Superior temporal gyrus (tissue), 1 donor: ENCODE data around the gene ARMC12.

Source experiments
- DNase-seq: peaks from one replicate; pipeline ENCODE4 v3.0.0-alpha.2; 2016; ENCODE audit errors: extremely low spot score

Gene ARMC12

GRCh38 chr6:35718375-35718736 is 18.5 kb upstream of the ARMC12 start:
- DNase-seq = no peak

GRCh38 chr6:35718911-35719381 is 17.9 kb upstream of the ARMC12 start:
- DNase-seq = no peak

DNA sequence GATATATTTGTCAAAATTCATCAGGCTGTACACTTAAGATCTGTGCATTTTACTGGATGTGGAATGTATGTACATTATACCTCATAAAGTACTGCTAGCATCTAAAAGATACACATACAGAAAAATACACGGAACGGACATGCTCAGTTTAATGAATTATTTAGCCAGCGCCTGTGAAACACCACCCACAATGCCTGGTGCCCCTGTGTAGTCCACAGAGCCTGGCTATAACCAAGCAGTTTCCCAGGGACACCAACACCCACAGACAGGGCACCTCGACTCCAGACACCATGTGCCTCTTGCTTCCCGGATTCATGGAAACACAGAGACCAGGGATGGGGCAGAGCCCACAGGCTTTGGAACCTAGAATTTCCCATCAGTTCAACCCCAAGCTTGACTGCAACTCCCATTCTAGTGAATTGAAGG is 17.4 kb upstream of the ARMC12 start:
- DNase-seq = no peak

DNA sequence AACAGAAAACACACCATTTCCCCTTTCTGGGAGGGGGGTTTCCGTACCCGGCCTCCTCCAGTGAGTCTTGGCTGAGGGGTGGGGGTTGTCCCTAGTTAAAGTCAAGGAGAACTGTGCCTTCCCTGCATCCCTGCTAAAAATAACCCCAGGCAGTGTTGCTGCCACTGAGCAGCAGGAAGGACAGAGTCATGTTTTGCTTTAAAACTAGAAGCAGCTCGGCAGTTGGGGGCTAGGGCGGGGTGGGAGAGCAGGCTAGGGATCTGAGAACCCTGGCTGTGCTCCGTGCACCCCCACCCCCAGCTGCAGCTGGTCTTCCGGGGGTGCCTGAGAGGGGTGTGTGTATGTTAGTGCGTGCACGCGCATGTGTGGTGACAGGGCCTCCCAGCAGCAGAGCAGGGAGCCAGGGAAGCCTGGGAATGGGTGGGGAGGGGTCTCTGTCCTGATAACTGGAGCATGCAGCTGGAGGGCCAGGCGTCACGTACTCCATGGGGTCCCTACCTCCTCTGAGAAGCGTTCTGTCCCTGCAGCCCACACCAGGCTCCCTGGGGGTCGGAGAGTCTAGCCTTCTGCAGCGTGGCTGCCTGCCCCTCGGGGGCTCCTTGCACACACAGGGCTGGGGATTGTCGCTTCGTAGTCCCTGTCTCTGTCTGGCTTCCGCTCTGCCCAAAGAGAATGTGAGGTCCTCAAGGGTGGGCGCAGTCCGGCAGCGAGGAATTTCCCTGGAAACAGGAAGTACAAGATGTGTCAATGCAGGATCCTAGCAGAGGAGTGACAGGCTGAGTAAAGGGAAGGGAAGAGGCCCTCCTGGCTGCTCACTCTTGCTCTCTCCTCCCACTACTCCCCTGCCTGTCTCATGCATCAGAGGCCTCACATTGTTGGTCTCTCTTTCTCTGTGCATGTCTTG is 16.8 kb upstream of the ARMC12 start:
- DNase-seq = peak; percentile 42

DNA sequence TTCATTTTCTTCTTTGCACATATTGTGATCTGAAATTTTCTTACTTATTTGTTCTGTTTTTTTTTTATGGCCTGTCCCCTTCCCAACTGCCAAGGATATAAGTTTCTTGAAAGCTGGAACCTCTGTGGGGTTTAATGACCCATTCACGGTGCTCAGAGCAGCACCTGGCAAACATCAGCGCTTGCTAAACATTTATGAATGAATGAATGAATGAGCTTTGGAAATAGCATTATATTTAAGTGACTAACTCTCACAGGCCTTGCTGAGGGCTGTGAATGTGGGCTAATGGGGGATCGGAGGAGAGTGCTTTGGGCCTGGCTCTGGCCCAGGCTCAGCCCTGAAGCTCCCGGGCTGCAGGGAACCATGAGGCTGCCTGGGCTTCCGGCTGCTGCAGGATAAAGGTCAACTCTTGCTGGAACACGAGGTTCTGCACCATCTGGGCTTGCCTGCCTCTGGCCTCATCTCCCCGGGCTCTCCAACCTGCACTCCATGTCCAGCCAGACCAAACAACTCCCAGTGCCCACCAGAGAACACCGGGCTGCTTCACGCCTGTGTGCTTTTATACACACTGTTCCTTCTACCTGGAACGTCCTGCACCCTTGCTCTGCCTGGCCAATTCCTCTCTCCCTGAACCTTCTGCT is 14.6 kb upstream of the ARMC12 start:
- DNase-seq = no peak

- no peak for DNase-seq
Observed at GRCh38 chr6:35723587-35723986, 13.2 kb upstream of the ARMC12 start.

DNA sequence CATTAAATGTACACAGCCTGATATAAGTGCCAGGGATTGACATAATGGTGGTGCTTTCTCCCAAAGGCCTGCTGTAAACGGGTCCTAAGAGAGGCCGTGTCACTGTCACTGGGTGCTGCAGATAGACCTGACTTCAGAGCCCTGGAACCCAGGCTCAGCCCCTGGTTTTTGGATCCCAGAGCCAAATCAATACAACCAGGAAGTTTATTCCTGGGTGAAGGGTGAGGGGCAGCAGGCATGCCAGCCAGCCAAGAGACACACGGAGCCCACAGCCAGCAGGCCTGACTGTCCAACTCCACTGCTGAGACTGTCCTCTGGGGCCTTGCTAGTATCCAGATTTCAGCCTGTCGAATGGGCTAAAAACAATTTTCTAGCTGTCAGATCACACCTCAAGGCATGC is 12.8 kb upstream of the ARMC12 start:
- DNase-seq = no peak

GRCh38 chr6:35724471-35724870 is 12.4 kb upstream of the ARMC12 start:
- no peak for DNase-seq

GRCh38 chr6:35725081-35725708 is 11.6 kb upstream of the ARMC12 start:
- DNase-seq = no peak

- DNase-seq = peak; percentile 72
Observed at GRCh38 chr6:35725721-35726438, 11.0 kb upstream of the ARMC12 start.

DNA sequence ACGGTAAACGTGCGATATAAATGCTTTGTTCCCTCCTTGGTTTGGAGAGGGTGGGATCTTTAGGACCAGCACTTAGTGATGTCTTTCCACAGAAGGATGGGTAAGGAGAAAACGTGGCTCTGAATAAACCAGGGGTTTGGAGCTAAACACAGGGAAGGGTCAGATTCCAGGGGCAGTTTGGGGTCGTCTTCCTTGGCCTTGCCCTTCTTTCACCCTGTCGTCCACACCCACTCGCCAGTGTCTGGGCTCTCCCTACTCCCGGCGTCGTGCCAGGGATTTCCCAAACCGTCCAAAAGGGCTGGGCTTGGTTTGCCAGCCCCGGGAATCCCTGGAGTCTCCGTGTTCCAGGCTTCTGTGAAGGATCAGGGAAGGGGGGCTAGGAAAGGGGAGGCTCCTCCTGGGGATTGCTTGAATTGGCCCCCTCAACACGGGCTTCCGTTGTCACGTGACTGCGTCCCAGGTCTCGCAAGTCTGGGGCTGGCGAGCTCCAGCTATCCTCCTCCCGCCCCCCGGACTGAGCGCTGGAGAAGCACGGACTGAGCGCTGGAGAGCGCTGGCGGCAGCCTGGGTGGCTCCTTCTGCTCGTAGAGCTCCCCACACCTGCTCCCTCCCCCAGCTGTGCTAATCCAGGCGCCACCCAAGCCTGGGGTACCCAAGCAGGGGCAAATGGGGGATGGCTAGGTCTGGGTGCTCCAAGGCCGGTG is 9.4 kb upstream of the ARMC12 start:
- DNase-seq = peak; percentile 83

- peak; percentile 90 for DNase-seq
Observed at GRCh38 chr6:35727935-35728682, 8.7 kb upstream of the ARMC12 start.

DNA sequence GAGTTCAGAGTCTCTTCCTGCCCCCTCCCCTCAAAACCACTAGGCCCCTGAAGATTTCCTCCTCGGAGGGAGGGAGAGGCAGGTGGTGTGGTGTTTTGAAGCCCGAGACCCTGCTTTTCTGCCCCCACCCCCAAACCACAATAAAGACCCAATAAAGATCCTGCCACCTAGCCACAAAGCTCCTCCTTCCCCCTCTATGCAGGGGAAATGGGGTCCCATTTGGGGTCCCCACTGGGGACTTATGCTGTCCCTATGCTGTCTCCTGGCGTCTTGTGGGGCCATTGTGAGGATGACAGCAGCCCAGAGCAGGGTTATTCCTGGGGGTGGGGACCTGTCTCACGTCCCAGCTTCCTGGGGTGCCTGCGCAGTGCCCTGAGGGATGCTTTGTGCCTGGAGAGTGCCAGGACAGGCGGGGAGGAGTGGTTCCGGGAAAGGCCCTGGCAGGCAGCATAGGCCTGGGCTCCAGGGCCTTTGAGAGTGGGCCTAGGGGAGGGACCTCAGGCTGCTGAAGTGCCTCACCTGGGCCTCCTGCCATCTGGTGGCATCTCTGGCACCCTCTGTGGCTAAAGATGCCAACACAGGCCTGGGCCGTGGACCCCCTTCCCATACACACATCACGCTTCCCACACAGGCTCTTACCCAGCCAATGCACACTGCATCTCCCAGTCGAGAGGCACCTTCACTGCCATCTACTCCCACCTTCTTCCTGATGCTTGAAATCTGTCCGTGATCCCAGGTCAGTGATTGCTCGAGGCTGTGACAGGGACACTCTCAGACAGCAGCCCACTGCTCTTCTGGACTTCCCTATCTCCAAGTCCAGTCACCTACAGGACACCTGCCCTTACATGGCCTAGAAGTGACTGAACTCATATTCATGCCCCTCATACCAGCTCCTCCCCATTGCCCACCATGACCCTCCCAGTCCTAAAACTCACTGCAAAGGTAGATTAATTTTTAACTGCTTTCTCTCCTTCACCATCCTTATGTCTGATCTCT is 7.9 kb upstream of the ARMC12 start:
- peak; percentile 49 for DNase-seq

DNA sequence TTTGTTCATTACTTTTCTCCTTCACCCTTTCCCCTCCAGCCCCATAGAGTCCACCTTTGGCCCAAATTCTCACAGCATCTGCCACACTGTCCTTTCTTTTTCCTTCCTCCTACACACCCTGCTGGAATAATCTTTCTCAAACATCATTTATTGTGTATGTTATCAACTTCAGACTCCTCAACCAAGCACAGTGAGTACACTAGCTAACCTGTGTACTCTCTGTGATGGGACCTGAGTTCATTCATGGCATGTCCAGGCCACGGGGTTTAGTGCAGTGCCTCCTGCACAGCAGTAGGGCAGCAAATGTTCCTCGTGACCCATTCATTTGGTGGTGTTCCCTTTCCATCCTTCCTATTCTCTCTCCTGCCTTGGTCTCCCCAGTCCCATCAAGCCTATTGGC is 7.1 kb upstream of the ARMC12 start:
- DNase-seq = peak; percentile 44

GRCh38 chr6:35730745-35731413 is 6.0 kb upstream of the ARMC12 start:
- DNase-seq = peak; percentile 72

DNA sequence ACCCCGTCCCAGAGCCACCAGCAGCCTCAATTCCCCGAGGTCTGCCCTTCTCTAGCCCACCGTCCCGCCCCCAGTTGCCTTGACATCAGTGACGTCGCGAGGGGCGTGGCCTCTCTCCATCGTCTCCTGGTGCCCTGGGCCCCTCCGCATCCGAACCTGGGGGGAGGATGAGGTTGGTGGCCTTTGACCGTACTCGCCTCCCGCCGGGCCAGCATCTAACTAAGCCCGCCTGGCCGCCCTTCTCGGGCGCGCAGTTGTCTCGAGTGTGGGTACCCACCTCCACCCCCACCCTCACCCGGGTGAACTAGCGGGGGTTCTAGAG is 5.5 kb upstream of the ARMC12 start:
- peak; percentile 96 for DNase-seq

DNA sequence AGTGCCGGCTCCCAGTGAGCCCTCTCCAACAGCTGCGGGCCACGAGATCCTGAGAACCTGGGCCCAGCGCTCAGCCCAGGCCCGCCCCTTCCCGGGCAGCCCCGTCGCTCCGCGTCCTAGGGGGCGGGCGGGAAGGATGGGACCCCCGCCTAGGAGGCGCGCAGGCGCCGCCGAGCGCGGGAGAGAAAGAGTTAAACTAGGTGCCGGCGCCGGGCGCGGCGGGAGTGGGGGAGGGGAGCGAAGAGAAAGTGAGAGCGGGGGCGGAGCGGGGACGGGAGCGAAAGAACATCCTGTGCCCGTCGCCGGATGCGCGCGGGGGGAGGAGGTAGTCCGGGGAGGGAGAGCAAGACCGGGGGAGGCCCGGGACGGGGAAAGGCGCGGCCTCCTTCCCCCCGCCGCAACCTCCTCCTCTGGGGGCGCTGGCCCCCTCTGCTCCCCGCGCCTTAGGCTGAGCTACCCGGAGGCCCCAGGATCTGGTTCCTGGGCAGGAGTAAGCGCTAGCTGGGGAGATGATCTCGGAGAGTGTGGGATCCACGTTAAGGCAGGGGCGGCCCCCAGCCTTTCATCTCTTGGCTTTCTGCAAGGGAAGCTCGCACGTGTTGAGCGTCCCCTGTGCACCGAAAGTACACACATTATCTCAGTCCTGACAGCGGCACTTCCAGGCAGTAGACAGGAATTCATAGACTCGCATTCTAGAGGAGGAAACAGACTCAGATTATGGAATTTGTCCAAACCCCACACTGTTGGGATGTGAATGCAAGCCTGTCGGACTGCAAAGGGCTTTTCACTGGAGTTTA is 4.9 kb upstream of the ARMC12 start:
- DNase-seq = peak; percentile 89

DNA sequence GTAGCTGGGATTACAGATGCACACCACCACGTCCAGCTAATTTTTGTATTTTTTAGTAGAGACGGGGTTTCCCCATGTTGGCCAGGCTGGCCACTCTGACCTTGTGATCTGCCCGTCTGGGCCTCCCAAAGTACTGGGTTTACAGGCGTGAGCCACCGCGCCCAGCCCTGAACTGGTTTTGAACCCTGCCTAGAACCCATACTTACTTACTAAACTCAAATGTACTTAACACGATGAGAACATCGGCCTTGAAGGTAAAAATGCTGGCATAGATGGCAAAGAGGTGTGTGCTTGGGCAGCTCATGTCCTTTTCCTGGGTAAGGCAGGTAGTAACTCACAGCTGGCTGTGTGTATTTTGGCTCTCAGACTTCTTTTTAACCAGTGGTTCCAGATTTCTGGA is 3.2 kb upstream of the ARMC12 start:
- DNase-seq = no peak
